NCI-H460 (cell line): ENCODE results near the gene COL1A2. TPM values are rescaled to one million over a fixed set of nuclear protein-coding genes. Genes with fewer than 3 reads are reported as not detected.

ENCODE experiments used
- DNase-seq: peaks from one replicate; pipeline ENCODE4 v3.0.0-alpha.2; 2016; ENCODE audit warnings: low read depth; ENCODE audit errors: extremely low read depth
- total RNA-seq: library from RNA; depleted of rRNA; stranded (reverse); fragments of >200 nt; shearing (Covaris generic); gene quantifications from 2 replicates; pipeline ENCODE4 v1.2.3, GENCODE V29; 2014; rRNA removed

Gene COL1A2
- total RNA-seq, 1 experiment from 2014 or later: not detected

DNA sequence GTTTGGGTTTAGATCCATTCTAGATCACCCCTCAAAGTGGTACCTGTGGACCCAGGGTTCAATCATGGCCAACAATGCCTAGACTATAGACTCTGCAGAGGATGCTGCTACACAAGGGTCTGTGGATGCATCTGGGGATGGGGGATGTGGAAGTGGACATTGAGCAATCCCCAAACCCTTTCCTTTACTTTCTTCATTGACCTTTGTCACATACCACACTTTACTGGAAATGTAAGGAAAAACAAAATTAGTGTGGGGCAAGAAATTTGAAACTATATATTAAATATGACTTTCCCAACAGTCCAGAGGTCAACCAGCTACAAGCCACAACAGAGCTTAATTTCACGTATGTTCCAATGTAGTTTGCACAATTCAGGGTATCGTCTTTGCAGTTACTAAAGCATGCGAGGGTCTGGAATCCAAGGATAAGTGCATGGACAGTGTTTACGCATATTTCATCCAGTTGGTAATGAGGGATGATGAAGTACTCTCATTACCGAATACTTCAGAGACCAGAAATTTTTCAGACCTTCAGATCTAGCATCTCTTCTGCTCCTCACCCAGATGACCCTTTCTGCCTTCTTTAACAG is 81.7 kb downstream of the COL1A2 start:
- DNase-seq: no peak

DNA sequence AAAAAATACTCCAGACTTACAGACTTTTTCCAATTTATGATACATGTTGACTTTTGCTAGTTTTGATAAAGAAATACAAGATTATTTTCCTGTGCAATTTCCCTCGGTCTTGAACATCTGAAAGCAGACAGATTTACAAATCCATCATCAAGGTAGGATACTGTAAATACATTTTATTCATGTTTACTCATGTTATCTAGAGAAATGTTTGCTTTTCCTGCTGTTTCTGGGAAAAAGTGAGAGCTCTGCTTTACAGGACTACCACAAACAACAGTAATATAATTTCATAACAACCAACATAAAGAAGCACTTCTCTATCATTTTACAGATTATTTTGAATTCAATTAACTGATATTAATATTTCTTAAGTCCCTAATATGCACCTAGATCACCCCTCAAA is 83.2 kb downstream of the COL1A2 start:
- DNase-seq: no peak

DNA sequence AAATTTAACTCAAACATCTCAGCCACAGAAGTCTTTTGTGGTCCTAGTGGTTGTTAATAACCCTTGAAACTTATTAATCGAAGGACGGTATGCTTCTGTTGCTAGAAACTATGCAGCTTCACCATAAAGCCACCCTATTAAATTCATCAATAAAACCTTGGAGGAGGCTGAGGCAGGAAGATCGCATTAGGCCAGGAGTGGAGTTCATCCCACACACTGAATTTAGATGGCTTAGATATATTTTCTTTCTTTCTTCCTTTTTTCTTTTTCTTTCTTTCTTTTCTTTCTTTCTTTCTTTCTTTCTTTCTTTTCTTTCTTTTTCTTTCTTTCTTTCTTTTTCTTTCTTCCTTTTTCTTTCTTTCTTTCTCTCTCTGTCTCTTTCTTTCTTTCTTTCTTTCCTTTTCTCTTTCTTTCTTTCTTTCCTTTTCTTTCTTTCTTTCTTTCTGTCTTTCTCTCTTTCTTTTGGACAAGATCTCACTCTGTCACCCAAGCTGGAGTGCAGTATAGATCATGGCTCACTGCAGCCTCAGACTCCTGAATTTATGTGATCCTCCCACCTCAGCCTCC is 84.0 kb downstream of the COL1A2 start:
- no peak for DNase-seq

Other genes starting within 250 kb of the COL1A2 start
- 8.9 and 10.5 TPM in 2 replicates for gene CASD1, start 114.9 kb downstream of the COL1A2 start, total RNA-seq